Activated CD4-positive, CD25-positive, alpha-beta regulatory T cell treated with anti-CD3 and anti-CD28 coated beads, Interleukin-2, amount 50 U/mL, for 72 hours (primary cell): ENCODE measurements around the gene MAEA.
"Not testable (repeated sequence)": the region's sequence is repeated elsewhere in the genome, so short reads cannot be mapped to it uniquely, and the experiment has no call there.

ENCODE experiments used
- DNase-seq: peaks from one replicate; pipeline ENCODE4 v3.0.0; 2021

Gene MAEA

DNA sequence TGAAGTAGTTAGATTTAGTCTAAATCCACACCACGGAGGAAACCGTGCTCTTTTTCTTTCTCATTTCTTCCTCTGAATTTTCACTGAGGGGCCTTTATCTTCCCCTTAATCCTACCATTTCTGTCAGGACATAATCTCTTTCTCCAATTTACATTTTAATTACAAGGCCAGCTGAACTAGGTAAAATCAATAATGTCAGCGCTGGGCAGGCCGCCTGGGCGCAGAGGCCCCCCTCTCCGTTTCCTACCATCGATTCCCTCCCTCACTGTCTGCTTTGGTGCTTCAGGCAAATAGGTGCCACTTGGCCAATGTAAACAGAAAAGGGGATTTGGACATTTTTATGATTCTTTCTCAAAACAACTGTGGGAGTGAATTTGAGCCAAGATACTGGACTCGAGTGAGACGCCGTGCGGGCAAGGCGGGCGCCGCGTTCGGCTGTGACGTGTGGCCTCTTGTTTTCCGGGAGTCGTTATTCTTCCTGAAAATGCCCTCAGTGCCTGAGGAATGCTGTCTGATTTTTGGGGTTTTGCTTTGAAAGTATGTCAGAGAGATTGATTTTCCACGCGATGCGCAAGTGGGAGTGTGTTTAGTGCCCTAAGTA lies 79.9 kb downstream of the MAEA start:
- no peak for DNase-seq

- no peak for DNase-seq
Observed at GRCh38 chr4:1370321-1371124, 80.8 kb downstream of the MAEA start.

DNA sequence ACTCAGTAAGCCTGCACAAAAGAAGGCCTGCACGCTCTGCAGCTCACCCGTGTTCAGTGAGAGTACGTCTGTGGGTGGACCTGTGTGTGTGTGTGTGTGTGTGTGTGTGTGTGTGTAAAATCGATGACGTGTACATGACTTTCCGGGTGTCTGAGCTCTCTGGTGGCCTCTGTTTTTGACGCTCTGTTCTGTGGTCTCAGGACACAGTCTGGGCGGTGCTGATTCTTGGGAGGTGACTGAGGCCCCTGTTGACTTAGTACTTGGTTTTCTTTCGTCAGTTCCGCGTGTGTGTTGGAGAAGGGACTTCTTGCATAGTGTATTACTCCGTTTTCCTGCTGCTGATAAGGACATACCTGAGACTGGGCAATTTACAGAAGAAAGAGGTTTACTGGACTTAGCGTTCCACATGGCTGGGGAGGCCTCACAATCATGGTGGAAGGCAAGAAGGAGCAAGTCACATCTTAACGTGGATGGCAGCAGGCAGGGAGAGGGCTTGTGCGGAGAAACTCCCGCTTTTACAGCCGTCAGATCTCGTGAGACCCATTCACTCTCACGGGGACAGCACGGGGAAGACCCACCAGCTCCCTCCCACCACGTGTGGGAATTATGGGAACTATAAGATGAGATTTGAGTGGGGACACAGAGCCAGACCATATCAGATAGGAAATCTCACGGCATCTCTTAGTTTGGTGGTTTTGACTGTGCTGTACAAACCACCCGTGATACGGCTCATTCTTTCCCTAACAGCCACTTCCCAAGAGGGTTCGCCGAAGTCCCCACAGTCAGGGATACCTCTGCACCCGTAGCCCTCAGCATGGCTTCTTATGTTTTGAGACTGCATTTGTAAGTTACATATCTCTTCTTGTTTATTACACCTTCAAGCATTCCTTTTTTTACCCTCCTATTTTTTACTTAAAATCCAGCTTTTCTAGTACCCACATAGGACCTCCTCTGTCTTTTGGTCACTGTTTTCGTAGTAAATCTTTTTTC lies 81.8 kb downstream of the MAEA start:
- no peak for DNase-seq

GRCh38 chr4:1372576-1372975 lies 82.9 kb downstream of the MAEA start:
- not testable (repeated sequence) for DNase-seq

- DNase-seq: no peak
Observed at GRCh38 chr4:1373892-1374705, 84.4 kb downstream of the MAEA start.

- no peak for DNase-seq
Observed at GRCh38 chr4:1374706-1375045, 85.0 kb downstream of the MAEA start.

- no peak for DNase-seq
Observed at GRCh38 chr4:1375051-1375721, 85.5 kb downstream of the MAEA start.

- no peak for DNase-seq
Observed at GRCh38 chr4:1375761-1376322, 86.2 kb downstream of the MAEA start.

DNA sequence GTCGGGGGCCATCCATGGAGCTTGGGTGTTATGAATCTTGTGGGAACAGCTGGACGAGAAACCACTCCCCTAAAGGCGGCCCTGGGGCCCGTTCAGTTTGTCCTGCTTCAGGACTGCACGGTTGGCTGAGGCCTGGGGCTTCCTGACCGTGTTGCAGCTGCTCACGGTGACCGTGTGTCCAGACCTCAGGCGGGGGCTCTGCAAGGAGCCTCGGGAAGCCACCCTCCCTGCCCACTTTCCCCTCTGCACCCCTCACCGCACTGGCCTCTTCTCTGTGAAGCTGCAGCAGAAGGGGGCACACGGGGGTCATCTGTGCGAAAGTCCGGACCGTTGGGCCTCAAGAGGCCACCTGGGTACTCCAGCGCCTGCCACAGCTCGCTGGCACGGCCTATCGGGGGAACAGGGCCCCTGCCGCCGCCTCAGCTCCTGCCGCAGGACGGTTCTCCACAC lies 86.7 kb downstream of the MAEA start:
- DNase-seq: no peak

DNA sequence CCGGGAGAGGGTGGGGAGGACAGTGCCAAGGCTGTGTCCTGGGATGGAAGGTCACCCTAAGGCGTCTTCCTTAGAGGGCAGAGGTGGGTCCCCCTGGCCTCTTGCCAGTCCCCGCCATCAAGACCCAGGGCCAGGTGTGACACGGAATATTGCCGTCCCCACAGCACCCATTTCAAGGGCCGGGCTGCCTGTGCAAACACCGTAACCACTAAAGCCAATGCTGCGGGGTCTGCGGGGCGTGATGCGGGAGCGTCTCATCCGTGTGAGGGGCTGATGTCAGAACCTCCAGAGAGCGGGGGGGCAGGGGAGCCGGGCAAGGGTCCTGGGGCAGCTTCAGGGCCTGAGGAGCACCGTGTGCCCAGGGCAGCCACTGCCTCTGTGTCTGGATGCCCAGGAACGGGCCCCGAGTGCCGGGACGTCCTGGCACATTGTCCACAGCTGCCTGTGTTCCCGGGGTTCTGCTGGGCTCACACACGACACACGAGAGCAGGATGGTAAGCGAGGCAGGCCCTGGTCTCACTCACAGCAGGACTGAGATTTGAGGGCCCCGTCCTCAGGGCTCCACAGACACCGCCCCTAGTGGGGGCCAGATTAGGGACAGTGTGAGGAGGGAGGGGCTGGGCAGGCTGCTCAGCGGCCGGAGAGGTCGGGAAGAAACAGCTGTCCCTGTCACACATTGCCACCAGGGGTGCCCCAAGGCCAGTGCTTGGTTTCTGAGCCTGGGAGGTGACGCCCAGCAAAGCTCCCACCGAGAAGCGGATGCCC lies 87.3 kb downstream of the MAEA start:
- no peak for DNase-seq

GRCh38 chr4:1377606-1378261 lies 88.0 kb downstream of the MAEA start:
- no peak for DNase-seq

GRCh38 chr4:1378559-1379231 lies 89.0 kb downstream of the MAEA start:
- DNase-seq: no peak

GRCh38 chr4:1379351-1379781 lies 89.7 kb downstream of the MAEA start:
- no peak for DNase-seq

GRCh38 chr4:1379801-1380331 lies 90.2 kb downstream of the MAEA start:
- no peak for DNase-seq

- DNase-seq: no peak
Observed at GRCh38 chr4:1380368-1381151, 90.9 kb downstream of the MAEA start.

- no peak for DNase-seq
Observed at GRCh38 chr4:1381181-1381621, 91.5 kb downstream of the MAEA start.

DNA sequence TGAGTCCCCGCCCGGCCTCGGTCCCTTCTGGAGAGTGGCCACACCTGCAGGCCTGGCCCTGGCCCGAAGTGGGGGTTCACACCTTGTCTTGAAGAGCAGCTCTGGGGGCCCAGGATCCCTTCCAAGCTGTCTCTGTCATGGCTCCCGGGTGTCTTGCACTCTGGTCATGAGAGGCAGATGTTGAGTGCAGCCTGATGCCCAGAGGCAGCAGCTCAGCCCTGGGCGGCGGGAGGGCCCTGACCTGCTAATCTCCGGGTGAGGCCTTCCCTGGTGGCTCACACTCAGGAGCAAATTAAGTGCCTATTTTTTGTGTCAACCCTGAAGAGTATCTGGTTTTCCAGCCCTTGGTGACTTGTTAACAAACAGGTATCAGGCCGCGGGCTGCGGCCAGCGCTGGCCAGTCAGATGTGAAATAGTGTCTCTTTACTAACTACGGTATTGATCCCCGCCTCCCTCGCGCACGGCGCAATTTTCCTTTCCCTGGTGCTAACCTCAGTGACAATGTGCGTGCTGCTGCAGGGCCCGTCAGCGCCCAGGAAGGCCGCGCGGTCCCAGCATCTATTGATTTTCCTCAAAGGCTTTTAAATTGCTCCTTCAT lies 92.4 kb downstream of the MAEA start:
- no peak for DNase-seq
